ENCODE results near the gene OTOF.

The OTOF gene

GRCh38 chr2:26429779-26430578 lies 47.9 kb downstream of the OTOF start:
- no peak overlapping the region for H3K4me3 ChIP-seq (ENCODE audit: extremely low read depth, insufficient read depth, low read length, poor library complexity, severe bottlenecking)
- 87 to 91% methylated on average over 7 to 8 of the region's 8 CpGs for WGBS, 2 experiments (ENCODE audit: insufficient coverage in 2 of 2)

GRCh38 chr2:26428846-26429245 lies 49.1 kb downstream of the OTOF start:
- Histone ChIP-seq H3K4me3 (ENCODE audit: extremely low read depth, insufficient read depth, low read length, poor library complexity, severe bottlenecking) (no peak overlapping the region), H3K27ac (ENCODE audit: low read depth, low read length, severe bottlenecking) (no peak overlapping the region), H3K4me1 (ENCODE audit: control insufficient read depth, insufficient read depth, low read length, poor library complexity, severe bottlenecking) (peaks cover under 1% of the 10 kb centered on the region), H3K9me3 (ENCODE audit: control insufficient read depth, low read length) (no peaks in the 10 kb centered on the region), H3K36me3 (ENCODE audit: control insufficient read depth, insufficient read depth, low read length) (no peaks in the 10 kb centered on the region)
- 90 to 97% methylated on average over 2 of the region's 2 CpGs for WGBS, 2 experiments (ENCODE audit: insufficient coverage in 2 of 2)

More at GRCh38 chr2:26429779-26430578, 47.9 kb downstream of the OTOF start:
- H3K4me1 ChIP-seq (ENCODE audit: control insufficient read depth, insufficient read depth, low read length, poor library complexity, severe bottlenecking): no peaks in the 10 kb centered on the region
- H3K36me3 ChIP-seq (ENCODE audit: control insufficient read depth, insufficient read depth, low read length): no peaks in the 10 kb centered on the region
- no peaks in the 10 kb centered on the region for H3K9me3 ChIP-seq (ENCODE audit: control insufficient read depth, low read length)
- H3K27ac ChIP-seq (ENCODE audit: low read depth, low read length, severe bottlenecking): no peak overlapping the region

GRCh38 chr2:26424221-26424620 lies 53.7 kb downstream of the OTOF start:
- Histone ChIP-seq H3K9me3 (ENCODE audit: control insufficient read depth, low read length) (no peaks in the 10 kb centered on the region), H3K4me1 (ENCODE audit: control insufficient read depth, insufficient read depth, low read length, poor library complexity, severe bottlenecking) (peaks cover 9% of the 10 kb centered on the region), H3K4me3 (ENCODE audit: extremely low read depth, insufficient read depth, low read length, poor library complexity, severe bottlenecking) (no peak overlapping the region), H3K36me3 (ENCODE audit: control insufficient read depth, insufficient read depth, low read length) (no peaks in the 10 kb centered on the region), H3K27ac (ENCODE audit: low read depth, low read length, severe bottlenecking) (no peak overlapping the region)
- WGBS, 2 experiments (ENCODE audit: insufficient coverage in 2 of 2): 89 to 91% methylated on average over 1 of the region's 3 CpGs

- peaks cover 9% of the 10 kb centered on the region for H3K4me1 ChIP-seq (ENCODE audit: control insufficient read depth, insufficient read depth, low read length, poor library complexity, severe bottlenecking)
- H3K36me3 ChIP-seq (ENCODE audit: control insufficient read depth, insufficient read depth, low read length): no peaks in the 10 kb centered on the region
- WGBS, 2 experiments (ENCODE audit: insufficient coverage in 2 of 2): 94 to 98% methylated on average over 6 to 7 of the region's 9 CpGs
- no peak overlapping the region for H3K27ac ChIP-seq (ENCODE audit: low read depth, low read length, severe bottlenecking)
- H3K9me3 ChIP-seq (ENCODE audit: control insufficient read depth, low read length): no peaks in the 10 kb centered on the region
- H3K4me3 ChIP-seq (ENCODE audit: extremely low read depth, insufficient read depth, low read length, poor library complexity, severe bottlenecking): no peak overlapping the region
These were observed 54.2 kb downstream of the OTOF start for GRCh38 chr2:26423750-26424149.

GRCh38 chr2:26422947-26423629 lies 54.8 kb downstream of the OTOF start:
- Histone ChIP-seq H3K9me3 (ENCODE audit: control insufficient read depth, low read length) (no peaks in the 10 kb centered on the region), H3K27ac (ENCODE audit: low read depth, low read length, severe bottlenecking) (no peak overlapping the region), H3K4me1 (ENCODE audit: control insufficient read depth, insufficient read depth, low read length, poor library complexity, severe bottlenecking) (peaks cover 9% of the 10 kb centered on the region), H3K36me3 (ENCODE audit: control insufficient read depth, insufficient read depth, low read length) (no peaks in the 10 kb centered on the region), H3K4me3 (ENCODE audit: extremely low read depth, insufficient read depth, low read length, poor library complexity, severe bottlenecking) (no peak overlapping the region)
- 57 to 80% methylated on average over 2 to 3 of the region's 9 CpGs for WGBS, 2 experiments (ENCODE audit: insufficient coverage in 2 of 2)

GRCh38 chr2:26421961-26422360 lies 56.0 kb downstream of the OTOF start:
- Histone ChIP-seq H3K4me3 (ENCODE audit: extremely low read depth, insufficient read depth, low read length, poor library complexity, severe bottlenecking) (no peak overlapping the region), H3K27ac (ENCODE audit: low read depth, low read length, severe bottlenecking) (no peak overlapping the region), H3K36me3 (ENCODE audit: control insufficient read depth, insufficient read depth, low read length) (no peaks in the 10 kb centered on the region), H3K9me3 (ENCODE audit: control insufficient read depth, low read length) (no peaks in the 10 kb centered on the region), H3K4me1 (ENCODE audit: control insufficient read depth, insufficient read depth, low read length, poor library complexity, severe bottlenecking) (peaks cover 9% of the 10 kb centered on the region)
- WGBS, 2 experiments (ENCODE audit: insufficient coverage in 2 of 2): 91 to 92% methylated on average over 4 to 5 of the region's 5 CpGs

- Histone ChIP-seq H3K4me3 (ENCODE audit: extremely low read depth, insufficient read depth, low read length, poor library complexity, severe bottlenecking) (no peak overlapping the region), H3K4me1 (ENCODE audit: control insufficient read depth, insufficient read depth, low read length, poor library complexity, severe bottlenecking) (no peaks in the 10 kb centered on the region), H3K27ac (ENCODE audit: low read depth, low read length, severe bottlenecking) (no peak overlapping the region), H3K36me3 (ENCODE audit: control insufficient read depth, insufficient read depth, low read length) (no peaks in the 10 kb centered on the region), H3K9me3 (ENCODE audit: control insufficient read depth, low read length) (no peaks in the 10 kb centered on the region)
- 96 to 100% methylated on average over 3 of the region's 3 CpGs for WGBS, 2 experiments (ENCODE audit: insufficient coverage in 2 of 2)
These were observed 63.6 kb downstream of the OTOF start for GRCh38 chr2:26414311-26414710.

GRCh38 chr2:26412091-26412673 lies 65.7 kb downstream of the OTOF start:
- Histone ChIP-seq H3K9me3 (ENCODE audit: control insufficient read depth, low read length) (no peaks in the 10 kb centered on the region), H3K4me1 (ENCODE audit: control insufficient read depth, insufficient read depth, low read length, poor library complexity, severe bottlenecking) (no peaks in the 10 kb centered on the region), H3K36me3 (ENCODE audit: control insufficient read depth, insufficient read depth, low read length) (no peaks in the 10 kb centered on the region), H3K4me3 (ENCODE audit: extremely low read depth, insufficient read depth, low read length, poor library complexity, severe bottlenecking) (no peak overlapping the region), H3K27ac (ENCODE audit: low read depth, low read length, severe bottlenecking) (no peak overlapping the region)
- WGBS, 2 experiments (ENCODE audit: insufficient coverage in 2 of 2): 80 to 93% methylated on average over 2 to 7 of the region's 10 CpGs

GRCh38 chr2:26411419-26411818 lies 66.5 kb downstream of the OTOF start:
- H3K27ac ChIP-seq (ENCODE audit: low read depth, low read length, severe bottlenecking): no peak overlapping the region
- no peak overlapping the region for H3K4me3 ChIP-seq (ENCODE audit: extremely low read depth, insufficient read depth, low read length, poor library complexity, severe bottlenecking)
- H3K4me1 ChIP-seq (ENCODE audit: control insufficient read depth, insufficient read depth, low read length, poor library complexity, severe bottlenecking): no peaks in the 10 kb centered on the region
- no peaks in the 10 kb centered on the region for H3K9me3 ChIP-seq (ENCODE audit: control insufficient read depth, low read length)
- no peaks in the 10 kb centered on the region for H3K36me3 ChIP-seq (ENCODE audit: control insufficient read depth, insufficient read depth, low read length)
- WGBS, 2 experiments (ENCODE audit: insufficient coverage in 2 of 2): 95 to 100% methylated on average over 1 to 6 of the region's 6 CpGs

GRCh38 chr2:26410764-26411243 lies 67.1 kb downstream of the OTOF start:
- no peak overlapping the region for H3K4me3 ChIP-seq (ENCODE audit: extremely low read depth, insufficient read depth, low read length, poor library complexity, severe bottlenecking)
- no peak overlapping the region for H3K27ac ChIP-seq (ENCODE audit: low read depth, low read length, severe bottlenecking)
- WGBS, 2 experiments (ENCODE audit: insufficient coverage in 2 of 2): no CpG with 5 or more reads among the region's 2 CpGs
- no peaks in the 10 kb centered on the region for H3K4me1 ChIP-seq (ENCODE audit: control insufficient read depth, insufficient read depth, low read length, poor library complexity, severe bottlenecking)
- no peaks in the 10 kb centered on the region for H3K36me3 ChIP-seq (ENCODE audit: control insufficient read depth, insufficient read depth, low read length)
- no peaks in the 10 kb centered on the region for H3K9me3 ChIP-seq (ENCODE audit: control insufficient read depth, low read length)
